GM21737 (cell line): ENCODE results near the gene PITPNM1.
"Not testable (repeated sequence)": the region's sequence is repeated elsewhere in the genome, so short reads cannot be mapped to it uniquely, and the experiment has no call there.

ENCODE experiments used
- ATAC-seq: cut with Tn5 transposase; IDR thresholded peaks from one replicate; pipeline ENCODE4 v1.9.1; 2021; ENCODE audit warnings: mild to moderate bottlenecking, moderate library complexity; ENCODE audit not compliant: unreplicated experiment

Gene PITPNM1

DNA sequence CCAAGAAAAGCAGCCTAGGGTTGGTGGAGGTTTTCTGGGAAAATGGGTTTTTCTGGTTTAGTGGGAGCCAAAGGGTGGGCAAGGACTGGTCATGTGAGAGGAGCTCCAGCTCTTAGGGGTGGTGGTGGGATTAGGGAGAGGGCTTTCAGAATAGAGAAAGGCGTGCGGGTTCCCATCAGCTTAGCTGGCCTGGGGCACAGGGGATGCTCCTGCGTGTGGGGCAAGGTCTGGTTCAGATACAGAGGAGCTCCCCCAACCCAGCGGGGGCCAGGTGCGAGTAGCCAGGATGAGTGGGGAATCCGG, 36.8 kb downstream of the PITPNM1 start:
- no peak for ATAC-seq

DNA sequence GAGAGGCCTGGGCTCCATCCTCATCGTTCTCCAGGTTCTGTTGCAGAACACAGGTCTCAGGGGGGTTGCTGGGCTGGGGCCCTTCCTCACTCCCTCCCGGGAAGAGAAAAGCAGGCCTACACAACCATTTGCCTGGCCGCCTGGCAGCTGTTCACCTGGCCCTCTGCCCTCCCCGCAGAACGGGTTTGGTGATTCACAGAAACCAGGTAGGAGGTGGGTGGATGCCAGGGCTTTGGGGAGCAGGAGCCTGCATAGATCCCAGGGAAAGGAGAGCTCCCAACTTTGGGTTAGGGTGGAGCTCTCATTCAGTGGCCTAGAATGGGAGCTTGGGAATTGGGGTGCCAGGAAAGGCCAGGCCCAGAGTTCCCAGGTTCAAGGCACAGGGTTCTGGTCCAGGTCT, 37.1 kb downstream of the PITPNM1 start:
- ATAC-seq: no peak

- ATAC-seq: no peak
Observed at GRCh38 chr11:67466962-67467771, 38.0 kb downstream of the PITPNM1 start.

- no peak for ATAC-seq
Observed at GRCh38 chr11:67466367-67466766, 38.8 kb downstream of the PITPNM1 start.

DNA sequence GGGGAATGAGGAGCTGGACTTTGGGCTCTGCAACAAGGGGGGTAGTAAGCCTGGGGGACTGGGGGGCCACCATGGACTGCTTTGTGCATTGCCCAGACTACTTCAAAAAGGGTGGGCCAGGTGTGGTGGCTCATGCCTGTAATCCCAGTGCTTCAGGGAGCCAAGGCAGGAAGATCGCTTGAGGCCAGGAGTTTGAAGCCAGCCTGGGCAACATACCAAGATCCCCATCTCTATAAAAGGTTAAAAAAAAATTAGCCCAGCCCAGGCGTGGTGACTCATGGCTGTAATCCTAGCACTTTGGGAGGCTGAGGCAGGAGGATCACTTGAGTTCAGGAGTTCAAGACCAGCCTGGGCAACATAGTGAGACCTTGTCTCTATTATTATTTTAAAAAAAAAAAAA, 39.6 kb downstream of the PITPNM1 start:
- ATAC-seq: not testable (repeated sequence)

- ATAC-seq: no peak
Observed at GRCh38 chr11:67465189-67465510, 40.0 kb downstream of the PITPNM1 start.

GRCh38 chr11:67464411-67465188, 40.6 kb downstream of the PITPNM1 start:
- peak; percentile 47 for ATAC-seq

DNA sequence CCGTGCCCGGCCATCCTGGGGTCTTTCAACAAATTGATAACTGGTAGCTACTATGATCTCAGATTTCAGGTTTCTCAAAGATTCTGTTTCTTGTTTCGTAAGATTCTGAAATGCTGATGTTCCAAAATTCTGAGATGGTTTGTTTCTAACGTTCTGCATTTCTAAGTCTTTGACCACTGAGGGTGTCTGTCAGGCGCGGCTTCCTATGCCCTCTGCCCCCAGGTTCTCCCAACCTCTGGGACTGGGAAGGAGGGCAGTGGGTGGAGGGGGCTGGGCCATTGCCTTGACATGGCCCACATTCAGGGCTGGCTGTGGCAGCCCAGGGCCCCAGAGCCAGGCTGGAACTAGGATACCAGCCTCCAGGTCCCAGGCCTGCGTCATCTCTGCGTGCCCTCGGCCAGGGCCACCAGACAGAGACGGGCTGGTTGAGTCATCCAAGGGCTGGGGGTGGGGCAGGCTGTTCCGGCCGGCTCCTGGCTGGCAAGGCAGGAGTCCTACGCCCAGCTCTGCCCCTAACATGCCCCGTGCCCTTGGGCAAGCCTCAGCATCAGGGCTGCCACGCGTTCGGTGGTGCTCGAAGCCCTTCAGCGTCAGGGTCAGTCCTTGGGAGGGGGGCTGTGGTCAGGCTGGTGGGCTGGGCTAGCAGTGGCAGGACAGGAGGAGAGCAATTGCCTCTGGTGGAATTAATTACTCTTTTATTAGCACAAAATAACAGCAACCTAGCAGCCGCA, 41.3 kb downstream of the PITPNM1 start:
- no peak for ATAC-seq

- ATAC-seq: no peak
Observed at GRCh38 chr11:67463186-67463585, 42.0 kb downstream of the PITPNM1 start.

DNA sequence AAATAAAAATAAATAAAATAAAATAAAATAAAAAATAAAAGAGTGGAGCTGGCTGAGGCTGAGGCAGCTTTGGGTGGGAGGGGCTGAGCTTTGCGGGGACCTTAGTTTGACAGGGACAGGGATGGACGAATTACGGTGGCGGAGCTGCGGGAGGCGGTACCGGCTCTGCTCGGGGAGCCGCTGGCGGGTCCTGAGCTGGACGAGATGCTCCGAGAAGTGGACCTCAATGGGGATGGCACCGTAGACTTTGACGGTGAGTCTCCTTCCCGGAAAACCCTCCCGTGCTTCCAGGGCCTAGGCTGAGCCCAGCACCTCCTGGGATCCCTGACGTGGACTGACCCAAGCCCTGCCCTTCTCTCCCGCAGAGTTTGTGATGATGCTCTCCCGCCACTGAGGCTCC, 46.9 kb downstream of the PITPNM1 start:
- ATAC-seq: no peak

- no peak for ATAC-seq
Observed at GRCh38 chr11:67457453-67457852, 47.7 kb downstream of the PITPNM1 start.

DNA sequence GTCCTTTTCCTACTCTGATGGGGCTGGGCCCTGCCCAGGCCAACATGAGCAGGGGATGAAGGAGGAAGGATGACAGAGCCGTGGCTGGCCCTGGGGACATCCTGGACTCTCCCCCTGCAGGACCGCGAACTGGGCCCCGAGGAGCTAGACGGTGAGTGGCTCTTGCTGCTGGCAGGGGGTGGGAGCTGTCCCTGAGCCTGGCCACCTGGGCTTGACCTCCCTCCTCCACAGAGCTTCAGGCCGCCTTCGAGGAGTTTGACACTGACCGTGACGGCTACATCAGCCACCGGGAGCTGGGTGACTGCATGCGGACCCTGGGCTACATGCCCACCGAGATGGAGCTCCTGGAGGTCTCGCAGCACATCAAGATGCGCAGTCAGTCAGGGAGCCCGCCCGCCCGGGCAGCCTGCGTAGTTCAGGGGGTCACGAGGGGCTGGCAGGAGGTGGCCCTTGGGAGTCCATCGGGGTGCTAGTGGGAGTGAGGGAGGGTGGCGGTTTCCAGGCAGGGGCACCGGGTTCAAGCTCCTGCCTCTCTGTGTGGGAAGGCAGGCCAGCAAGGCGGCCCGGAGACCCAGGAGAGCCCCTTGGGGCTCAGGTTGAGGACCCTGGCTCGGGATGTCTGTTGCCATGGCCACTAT, 49.0 kb downstream of the PITPNM1 start:
- ATAC-seq: no peak

DNA sequence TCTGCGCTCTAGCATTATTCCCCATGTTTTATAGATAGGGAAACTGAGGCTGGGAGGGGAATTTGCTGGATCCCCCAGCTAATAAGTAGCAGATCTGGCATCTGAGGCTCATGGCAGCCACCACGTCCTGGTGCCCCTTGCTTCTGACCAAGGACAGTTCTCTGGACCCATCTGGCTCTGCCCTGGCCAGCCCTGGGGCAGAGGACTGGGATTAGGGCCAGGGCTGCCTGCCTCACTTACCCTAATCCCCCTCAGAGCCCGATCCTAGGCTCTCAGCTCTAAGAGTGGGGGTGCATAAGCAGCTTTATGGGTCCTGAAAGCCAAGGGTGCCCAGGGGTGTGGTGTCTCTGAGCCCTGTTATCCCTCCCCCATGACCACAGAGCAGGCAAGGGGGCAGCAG, 50.1 kb downstream of the PITPNM1 start, which contains the start of gene CABP4:
Gene CABP4 (plus strand): TSS at position 301 of the 400 bp plus-strand sequence. CDS start 70 bp downstream, at position 371.
- no peak for ATAC-seq

DNA sequence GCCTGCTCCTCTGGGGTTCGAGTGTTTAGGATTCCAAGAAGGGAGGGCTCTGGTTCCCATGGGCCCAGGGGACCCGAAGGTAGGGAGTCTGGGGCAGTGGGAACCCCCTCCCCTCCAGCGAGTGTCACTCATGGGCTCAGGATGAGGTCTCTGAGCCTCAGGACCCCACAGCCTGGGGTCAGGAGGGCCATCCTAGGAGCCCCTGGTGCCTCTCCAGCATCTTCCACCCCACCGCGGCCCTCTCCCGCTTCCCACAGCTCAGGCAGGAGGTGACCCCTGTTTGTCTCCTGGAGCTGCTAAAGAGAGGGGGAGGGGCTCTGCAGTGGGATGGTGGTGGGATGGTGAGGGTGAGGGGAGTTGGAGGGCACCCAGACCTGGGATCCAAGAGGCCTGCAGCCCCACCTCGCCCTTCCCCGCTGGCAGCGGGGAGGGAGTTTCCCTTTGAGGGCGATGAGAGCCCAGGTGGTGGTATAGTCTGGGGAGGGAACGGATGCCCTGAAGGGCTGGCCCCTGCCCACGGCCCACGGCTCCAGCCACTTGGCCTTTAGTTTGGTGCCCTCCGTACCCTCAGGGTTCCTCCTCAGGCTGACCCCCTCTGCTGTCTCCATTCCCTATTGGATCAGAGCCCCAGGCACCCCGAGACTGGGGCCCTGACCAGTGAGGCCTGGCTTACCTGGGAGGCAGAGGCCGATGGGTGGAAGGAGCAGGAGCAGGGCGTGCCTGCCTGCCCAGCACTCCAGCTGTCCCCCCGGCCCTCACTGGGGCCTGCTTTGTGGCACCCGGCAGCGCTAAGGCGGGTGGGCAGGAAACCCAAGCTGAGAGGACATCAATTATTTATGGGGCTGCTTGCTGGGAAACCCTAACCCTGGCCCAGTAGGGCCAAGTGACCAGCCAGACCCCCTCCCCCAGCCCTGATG, 51.1 kb downstream of the PITPNM1 start:
- ATAC-seq: no peak

- ATAC-seq: no peak
Observed at GRCh38 chr11:67452141-67452952, 52.8 kb downstream of the PITPNM1 start, which contains the start of gene GPR152. Gene GPR152 (minus strand): TSS chr11:67452729. CDS start chr11:67452724, 5 bp downstream.

DNA sequence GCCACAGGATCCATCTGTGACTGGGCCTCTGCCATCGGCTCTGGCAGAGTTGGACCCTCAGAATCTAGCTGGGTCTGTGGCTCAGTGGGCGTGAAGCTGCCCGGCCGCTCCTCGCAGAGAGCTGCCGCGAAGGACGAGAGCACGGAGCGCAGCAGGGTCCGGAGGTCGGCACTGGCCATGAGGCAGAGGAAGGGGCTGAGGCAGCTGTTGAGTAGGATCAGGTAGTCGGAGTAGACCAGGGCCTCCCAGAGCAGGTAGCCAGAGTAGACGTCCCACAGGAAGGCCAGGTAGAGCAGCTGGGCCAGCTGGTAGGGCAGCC, 53.5 kb downstream of the PITPNM1 start:
- ATAC-seq: no peak

- ATAC-seq: no peak
Observed at GRCh38 chr11:67450796-67451657, 54.1 kb downstream of the PITPNM1 start.

DNA sequence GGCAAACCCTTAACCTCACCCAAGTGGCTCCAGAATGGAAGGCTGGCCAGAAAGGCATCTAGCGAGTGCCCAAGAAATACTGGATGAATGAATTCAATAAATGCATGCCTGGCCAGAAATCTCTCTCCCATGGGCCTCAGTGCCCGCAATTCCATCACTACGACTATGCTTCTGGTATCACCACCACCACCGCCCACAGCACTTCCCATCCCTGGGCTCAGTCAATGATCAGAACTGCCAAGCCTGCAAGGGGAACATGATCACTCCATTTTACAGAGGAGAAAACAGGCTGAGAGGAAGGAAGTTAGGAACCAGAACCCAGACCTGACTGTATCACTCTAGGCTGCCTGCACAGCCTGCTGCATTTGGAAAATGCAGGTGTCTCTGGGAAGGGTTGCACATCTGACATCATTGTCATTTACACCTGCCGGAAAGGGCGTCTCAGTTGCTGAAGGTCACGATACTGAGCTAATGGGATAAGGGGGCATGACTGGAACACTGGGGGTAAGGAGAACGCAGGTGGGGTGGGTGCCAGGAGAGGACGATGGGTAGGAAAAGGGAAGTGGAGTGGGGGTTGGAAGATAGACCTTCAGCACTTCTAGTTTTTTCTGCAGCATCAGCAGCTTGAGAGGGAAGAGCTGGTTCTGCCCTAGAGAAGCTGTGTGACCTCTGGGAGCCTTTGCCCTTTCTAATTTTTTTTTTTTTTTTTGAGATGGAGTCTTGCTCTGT, 55.9 kb downstream of the PITPNM1 start:
- no peak for ATAC-seq
